Panc1 (cell line): Measurements from ENCODE around the gene IFNA5.

Experiments used
- CTCF ChIP-seq: fragments of 450-650 bp; IDR thresholded peaks from 2 replicates; pipeline ENCODE4 v1.5.1; 2017; ENCODE audit warnings: mild to moderate bottlenecking
- POLR2AphosphoS5 ChIP-seq: IDR thresholded peaks from 2 replicates; pipeline ENCODE4 v1.6.1; 2012; ENCODE audit warnings: mild to moderate bottlenecking, low read depth, low read length, moderate library complexity
- REST ChIP-seq, 2 experiments: IDR thresholded peaks; 2 replicates each; pipeline ENCODE4 v1.6.1; 2011 to 2012; ENCODE audit warnings: low read depth in 2 of 2, control low read depth in 1 of 2, low read length in 1 of 2, mild to moderate bottlenecking in 1 of 2, moderate library complexity in 1 of 2; ENCODE audit not compliant: insufficient read depth in 1 of 2
- SIN3A ChIP-seq: IDR thresholded peaks from 2 replicates; pipeline ENCODE4 v1.6.1; 2012; ENCODE audit warnings: low read depth, mild to moderate bottlenecking, low read length, moderate library complexity, borderline replicate concordance; ENCODE audit not compliant: insufficient read depth

- TF ChIP-seq CTCF (no peak), POLR2AphosphoS5 (no peak), REST (IDR thresholded peaks at IDR 0.05; ENCODE audit: insufficient read depth in 1 of 2, low read depth in 2 of 2, low read length in 1 of 2) (no peak), SIN3A (no peak)
Observed at GRCh38 chr9:21331676-21332402, 26.7 kb upstream of the IFNA5 start.
